GM18868 (cell line): ENCODE results near the gene MSH5.

Source experiments
- ATAC-seq: cut with Tn5 transposase; IDR thresholded peaks from one replicate; pipeline ENCODE4 v1.9.1; 2021; ENCODE audit warnings: mild to moderate bottlenecking, moderate library complexity; ENCODE audit not compliant: unreplicated experiment

Gene MSH5

DNA sequence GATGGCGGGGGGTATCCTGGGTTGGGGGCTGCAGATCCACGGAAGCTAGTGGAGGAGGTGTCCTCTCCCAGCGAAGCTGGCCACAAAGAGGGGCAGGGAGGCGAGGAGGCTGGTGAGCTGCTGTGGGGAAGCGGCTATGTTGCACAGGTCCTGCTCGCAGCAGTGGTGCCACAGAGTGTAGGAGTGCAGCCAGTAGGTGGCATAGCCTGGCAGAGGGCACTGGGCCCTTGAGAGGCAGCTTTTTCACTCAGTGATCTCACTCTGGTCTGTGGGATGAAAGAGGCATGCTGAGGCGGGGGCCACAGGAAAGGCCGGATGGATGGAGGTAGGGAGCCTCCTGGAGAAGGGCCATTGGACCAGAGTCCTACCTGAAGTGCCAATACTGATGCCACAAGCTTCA lies 27.5 kb upstream of the MSH5 start:
- ATAC-seq: no peak

DNA sequence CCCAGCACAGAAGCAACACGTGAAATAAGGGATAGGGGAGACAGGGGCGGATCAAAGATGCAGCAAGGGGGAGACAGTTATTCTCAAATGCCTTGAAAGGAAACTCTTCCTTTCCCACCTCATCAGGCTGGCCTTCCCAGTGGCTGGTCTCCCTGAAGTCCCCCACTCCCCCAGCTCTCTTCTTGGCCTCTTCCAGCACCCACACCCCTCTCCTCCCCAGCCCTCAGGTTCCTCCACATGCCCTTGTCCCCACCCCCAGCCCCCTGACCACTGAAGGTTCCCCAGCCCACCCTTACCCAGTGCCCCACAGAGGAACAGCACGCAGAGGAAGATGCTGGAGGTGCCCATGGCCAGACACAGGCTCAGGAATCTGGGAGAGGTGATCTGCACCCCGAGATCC lies 26.3 kb upstream of the MSH5 start:
- ATAC-seq: no peak

DNA sequence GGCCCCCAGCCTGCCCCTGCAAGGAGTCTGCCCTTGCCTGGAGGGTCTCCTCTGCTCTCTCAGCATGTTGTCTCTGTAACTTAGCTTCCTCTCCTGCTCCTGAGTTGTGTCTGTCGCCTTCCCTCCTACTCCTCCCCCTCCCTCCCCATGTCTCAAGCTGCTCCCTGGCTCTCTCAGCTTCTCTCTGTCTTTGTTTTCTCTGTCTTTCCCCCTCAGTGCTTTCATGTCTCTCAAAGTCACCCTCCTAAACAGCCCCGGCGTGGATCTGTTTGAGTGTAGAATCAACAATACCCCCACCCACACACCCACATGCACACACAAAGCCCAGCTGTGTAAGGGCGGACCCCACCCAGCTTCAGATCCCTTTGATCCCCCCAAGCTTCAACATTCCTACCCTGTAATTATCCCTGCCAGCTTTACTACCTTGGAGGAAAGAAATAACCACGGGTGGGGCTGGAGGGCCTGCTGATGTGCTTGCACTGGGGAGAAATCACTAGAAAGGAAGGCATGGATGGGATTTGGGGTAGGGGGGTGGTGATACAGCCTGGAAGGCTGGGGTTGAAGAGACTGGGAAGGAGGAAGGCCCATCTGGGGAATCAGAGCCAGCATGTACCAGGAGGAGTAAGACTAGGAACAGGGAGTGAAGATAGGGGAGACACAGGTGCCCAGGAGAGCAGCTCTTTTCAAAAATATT lies 25.7 kb upstream of the MSH5 start:
- ATAC-seq: no peak

DNA sequence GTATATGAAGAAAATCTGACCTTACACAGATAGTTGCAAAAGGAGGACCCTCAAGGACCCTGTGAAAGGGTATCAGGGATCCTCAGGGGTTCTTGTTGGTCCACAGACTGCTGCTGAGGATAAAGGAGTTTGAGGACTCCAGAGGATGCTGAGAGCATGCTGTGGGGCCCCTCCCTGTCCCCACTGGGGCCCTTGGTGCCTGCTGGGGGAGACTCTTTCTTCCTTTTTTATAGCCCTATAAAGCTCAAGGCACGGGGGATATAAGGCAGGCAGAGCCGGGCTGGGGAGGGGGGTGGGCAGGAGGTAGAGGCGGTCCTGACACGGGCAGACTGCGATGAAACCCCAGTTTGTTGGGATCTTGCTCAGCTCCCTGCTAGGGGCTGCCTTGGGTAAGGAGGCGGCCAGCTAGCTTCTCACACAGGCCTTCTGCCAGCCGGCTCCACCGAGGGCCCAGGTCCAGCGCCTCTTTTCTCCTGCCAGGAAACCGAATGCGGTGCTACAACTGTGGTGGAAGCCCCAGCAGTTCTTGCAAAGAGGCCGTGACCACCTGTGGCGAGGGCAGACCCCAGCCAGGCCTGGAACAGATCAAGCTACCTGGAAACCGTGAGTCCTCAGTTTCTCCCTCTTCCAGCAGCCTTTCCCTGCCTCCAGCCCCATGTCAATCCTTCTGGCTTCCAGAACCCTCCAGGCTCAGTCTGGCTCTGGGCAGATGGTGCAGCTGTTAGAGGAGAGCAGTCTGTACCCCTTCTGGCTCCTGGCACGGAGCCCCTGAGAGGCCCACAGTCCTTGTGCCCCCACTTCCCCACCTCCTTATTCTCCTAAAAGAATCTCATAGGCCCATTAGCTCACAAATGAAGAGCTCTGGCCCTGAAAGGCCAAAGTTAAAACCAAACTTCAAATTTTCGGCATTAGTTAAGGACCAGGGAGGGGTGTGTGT lies 24.5 kb upstream of the MSH5 start, which contains the start of gene LY6G6D:
TSS of gene LY6G6D (plus strand) at position 327 of the 937 bp plus-strand sequence. CDS start at position 335, 8 bp downstream.
- no peak for ATAC-seq

DNA sequence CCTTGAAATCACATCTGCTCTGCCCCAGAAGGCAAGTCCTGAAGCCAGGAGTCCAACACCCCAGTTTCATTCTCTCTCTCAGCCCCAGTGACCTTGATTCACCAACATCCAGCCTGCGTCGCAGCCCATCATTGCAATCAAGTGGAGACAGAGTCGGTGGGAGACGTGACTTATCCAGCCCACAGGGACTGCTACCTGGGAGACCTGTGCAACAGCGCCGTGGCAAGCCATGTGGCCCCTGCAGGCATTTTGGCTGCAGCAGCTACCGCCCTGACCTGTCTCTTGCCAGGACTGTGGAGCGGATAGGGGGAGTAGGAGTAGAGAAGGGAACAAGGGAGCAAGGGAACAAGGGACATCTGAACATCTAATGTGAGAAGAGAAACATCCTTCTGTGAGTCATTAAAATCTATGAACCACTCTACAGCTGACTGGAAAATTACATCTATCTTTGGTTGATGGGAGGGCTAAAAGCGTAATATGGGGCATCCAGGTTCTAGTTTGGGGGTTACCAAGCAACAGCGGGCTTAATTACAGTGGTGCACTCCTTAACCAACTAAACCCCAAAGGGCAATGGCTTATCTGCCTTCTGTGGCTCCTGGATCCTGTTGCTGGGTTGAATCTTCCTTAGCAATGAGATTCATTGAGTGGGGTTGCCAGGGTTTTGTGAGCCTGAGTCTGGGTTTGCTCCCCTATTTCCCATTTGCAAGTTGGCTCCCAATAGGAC lies 22.1 kb upstream of the MSH5 start:
- no peak for ATAC-seq

DNA sequence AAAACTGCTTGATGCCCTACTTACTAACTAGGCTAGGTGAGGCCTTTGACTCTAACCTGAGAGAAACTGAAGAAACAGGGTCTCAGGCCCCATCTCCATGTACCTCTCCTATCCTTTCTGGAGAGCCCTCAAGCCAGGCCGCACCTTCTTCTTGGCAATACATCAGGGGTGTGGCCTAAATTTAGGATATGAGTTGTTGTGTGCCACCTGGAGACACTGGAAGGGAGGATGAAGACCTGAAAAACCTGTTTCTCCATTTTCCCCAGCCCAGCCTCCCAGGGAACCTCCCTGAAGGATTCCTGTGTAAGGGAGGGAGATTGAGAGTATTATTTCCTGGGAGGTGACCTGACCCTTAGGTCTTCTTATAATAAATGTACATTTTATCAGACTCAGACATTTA lies 21.5 kb upstream of the MSH5 start:
- ATAC-seq: no peak

DNA sequence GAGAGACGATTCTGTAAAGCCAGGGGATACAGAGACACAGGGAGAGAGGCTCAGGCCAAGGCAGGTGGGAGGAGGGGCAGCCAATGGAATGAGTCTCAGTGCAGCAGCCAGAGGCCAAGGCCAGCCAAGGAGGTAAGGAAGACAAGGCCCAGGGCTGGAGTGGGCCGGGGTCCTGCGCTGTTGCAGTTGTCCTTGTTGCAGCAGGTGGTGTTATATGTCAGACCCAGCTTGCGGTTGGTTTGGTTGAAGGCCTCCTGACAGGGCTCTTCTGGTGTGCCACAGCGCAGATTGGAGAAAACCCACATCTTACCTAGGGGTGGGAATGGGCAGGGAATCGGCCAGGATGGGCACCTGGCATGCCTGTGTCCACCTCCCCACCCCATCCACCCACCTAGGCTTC lies 20.8 kb upstream of the MSH5 start:
- ATAC-seq: no peak

DNA sequence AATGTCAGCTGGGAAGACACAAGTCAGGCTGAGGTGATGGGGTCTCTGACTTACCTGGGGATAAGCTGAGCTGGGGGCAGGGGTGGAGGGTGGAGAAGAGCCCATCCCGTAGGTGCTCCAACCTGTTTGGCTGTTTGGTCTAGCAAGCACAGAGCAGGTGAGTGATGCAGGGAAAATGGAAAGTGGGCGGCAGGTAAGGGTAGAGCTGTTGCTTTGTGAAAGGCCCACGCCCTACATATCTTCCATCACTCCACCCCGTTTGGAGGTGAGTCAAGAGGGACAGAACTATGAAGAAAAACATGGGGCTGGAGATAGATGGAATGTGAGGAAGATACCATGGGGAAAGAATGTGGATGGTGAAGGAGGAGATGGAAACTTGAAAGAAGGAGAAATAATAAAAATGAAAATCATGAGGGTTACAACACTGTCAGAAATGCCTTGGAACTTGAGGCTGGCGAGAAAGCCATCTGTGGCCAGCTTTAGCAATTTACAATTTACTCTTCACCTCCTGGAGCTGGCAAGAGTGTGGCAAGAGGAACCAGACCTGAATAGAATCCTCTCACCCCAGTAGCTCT lies 19.5 kb upstream of the MSH5 start:
- no peak for ATAC-seq

DNA sequence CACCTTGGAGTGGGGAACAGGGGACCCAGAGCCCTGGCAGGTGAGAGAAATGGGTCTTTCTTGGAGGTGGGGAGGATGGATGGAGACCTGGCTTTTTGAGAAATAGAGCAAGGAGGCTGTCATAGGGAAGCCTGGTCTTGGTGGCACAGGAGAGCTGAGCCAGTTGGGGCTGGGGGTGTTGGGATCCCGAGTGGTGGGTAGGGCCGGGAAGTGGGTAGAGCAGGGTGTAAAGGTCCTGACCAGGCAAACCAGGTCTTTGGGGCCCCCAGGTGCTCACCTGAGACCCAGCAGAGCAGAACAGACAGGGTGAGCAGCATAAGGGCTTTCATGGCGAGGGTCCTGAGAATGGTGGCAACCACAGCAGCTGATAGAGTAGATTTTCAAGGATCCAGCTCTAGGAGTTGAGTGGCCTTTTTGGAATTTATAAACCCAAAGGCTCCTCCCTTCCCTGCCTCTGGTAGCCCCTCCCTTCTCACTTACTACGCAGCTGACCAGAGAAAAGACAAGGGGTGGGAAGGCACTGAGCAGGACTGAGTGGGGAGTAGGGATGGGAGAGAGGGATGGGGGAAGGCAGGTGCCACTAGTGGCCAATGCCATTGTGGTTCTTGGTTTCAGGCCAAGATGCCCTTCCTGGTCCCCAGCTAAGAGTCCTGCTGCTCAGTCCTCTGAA lies 18.3 kb upstream of the MSH5 start, which contains the start of gene LY6G6C:
TSS of gene LY6G6C (minus strand) at position 396 of the 670 bp plus-strand sequence. CDS start at position 329, 67 bp downstream.
- no peak for ATAC-seq

DNA sequence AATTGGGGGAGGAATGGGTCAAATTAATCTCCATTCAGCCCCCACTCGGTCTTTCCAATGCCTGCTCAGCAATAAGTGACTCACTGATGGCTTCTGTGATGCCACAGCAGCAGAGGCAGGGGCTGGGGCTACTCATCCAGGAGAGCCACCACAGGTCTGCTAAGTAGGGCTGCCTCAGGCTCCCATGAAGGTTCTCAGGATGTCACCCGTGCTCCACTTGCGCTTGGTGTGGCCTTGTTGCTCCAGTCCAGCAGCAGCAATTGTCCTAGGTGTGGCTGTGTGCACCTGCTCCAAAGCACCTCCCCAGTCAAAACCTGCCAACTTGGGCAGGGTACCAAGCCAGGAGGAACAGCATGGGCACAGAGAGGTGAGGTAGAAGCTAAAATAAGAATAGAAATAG lies 17.6 kb upstream of the MSH5 start:
- no peak for ATAC-seq

DNA sequence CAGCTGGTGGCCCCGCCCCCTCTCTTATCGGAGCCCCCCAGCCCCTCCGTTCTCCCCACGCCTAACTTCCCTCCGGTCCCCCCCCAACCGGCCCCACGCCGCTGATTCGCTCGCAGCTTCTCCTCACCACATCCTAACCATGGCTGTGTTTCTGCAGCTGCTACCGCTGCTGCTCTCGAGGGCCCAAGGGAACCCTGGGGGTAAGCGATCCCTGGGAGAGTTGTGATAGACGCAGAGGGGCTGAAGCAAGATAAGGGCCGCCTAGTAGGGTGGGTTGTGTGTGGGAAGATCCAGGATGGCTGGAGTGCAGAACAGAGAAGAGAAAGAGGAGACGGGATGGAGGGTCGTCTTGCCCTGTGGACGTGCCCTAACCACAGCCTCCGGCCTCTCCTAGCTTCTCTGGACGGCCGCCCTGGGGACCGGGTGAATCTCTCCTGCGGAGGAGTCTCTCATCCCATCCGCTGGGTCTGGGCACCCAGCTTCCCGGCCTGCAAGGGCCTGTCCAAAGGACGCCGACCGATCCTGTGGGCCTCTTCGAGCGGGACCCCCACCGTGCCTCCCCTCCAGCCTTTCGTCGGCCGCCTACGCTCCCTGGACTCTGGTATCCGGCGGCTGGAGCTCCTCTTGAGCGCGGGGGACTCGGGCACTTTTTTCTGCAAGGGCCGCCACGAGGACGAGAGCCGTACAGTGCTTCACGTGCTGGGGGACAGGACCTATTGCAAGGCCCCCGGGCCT lies 16.4 kb upstream of the MSH5 start, which contains the start of gene MPIG6B:
TSS of gene MPIG6B (plus strand) at position 129 of the 735 bp plus-strand sequence. CDS start at position 140, 11 bp downstream.
- ATAC-seq: no peak

DNA sequence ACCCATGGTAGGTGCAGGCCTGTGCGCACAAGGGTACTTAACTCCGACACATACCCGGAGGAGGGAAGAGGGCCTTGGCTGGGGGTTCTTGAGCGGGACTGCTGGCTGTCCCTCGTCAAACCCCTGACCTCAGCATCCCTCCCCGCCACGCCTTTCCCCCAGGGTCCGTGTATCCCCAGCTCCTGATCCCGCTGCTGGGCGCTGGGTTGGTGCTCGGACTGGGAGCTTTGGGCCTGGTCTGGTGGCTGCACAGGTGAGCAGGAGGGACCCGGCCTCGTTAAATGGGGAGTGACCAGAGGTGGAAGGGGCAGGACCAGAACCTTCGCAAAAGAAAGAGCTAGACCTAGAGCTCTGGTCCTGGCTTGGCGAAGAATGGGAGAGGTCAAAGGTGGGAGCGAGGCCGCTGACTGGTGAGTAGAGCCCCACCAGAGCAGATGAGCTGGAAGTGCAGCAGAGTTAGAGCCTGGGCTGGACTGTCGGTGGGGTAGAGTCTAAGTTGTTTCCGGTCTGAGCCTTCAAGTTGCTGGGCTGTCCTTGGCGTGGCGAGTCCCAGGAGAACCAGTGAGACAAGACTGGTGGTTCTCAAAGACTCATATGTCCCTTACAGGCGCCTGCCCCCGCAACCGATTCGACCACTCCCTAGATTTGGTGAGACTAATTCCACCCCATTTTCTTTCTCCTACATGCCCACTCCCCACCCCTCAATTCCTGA lies 15.7 kb upstream of the MSH5 start:
- ATAC-seq: no peak

DNA sequence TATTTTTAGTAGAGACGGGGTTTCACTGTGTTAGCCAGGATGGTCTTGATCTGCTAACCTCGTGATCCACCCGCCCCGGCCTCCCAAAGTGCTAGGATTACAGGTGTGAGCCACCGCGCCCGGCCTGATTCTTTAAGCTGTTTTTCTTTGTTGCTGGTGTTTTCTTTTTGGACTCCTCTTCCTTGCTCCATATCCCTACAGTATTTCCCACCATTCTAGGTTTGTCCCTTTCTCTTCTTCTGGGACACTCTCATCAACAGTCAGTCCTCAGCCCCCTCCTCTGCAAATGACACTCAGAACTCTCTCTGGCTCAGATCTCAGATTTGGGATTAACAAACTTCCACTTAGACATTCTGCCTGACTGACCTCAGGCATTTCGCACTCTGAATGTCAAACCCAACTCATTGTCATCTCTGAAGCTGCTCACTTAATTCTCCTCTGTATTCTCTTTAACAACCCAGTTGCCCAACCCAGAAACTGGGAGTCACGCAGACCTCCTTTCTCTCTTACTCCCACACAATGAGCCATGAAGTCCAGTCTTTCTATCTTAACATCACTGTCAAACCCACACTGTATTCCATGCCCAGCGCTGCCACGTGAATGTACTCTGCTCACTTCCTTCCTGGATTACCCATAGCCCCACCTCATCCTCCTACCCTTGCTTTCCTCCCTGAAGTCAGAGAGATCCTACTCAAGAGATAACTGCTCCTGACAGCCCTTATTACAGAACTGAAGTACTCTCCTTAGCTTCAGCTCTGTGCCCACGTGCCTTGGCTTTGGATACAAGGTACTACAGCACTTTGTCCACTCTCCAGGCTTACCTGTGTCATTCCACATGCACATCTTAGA lies 14.1 kb upstream of the MSH5 start:
- ATAC-seq: no peak

DNA sequence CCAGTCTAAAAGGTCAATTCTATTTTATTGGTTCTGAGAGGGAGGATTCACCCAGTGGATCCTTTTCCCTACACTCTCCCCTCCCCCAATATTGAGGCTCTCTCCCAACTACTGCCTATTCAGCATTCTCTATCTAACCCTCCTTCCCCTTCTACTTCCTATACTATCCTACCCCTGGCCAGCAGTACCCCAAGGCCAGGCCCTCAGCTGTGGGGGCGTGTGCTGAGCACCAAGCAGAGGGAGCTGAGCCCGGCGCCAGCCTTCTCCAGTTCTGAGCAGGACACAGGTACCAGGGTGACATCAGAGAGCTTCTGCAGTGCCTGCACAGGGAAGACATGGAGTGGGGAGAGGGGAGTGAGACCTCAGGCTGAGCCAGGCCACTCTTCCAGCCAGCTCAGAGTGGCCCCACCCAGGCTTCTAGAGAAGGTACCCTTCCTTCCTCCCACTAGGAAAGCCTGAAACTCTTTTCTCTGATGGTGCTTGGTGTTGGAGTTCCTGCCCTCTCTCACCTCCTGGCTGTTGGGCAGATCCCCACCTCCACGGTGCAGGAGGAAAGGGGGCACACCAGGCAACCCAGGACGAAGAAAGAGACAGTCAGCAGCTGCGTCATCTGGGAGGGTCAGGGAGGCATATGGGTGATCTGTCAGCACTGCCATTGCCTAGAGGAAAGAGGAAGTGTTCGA lies 12.6 kb upstream of the MSH5 start:
- ATAC-seq: no peak

DNA sequence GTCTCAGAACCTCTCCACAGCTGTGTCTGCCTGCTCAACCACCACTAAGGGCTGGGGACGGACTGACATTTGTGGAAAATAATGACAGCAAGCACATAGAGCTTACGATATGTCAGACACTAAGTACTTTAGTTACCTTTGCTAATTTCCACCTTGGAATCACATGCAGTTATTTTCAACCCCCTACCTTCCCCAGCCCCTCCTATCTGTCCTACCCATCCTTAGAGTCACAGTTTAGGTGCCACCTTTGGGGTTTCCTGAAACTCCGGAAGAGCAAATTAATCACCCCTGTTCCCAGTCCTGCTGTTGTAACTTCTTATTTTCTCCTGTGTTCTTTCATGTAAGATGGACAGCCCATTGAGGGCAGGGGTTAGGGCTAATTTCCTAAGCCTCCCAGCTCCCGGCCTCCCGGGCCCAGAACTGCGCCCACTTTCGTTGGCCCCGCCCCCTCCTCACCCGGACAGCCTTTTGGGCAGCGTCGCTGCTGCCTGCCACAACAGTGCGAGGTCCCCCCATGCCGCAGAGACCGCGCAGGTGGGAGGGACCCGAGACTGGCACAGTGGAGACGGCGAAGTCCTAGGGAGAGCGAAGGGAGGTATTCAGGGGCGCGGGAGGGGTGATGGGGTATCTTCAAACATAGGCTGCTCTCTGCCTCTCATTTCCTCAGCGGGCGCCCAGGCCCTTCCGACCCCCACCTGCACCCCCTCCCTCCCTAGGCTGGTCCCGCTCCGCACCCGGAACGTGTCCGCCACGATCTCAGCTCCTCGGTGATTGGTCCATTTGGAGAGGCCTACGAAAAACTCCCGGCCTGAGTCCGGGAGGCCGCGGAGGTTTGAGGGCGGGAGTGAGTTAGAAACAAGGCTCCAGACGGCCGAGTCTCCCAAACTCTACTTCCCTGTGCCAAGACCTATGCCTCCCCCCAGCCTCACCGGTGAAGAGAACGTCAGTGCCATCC lies 11.8 kb upstream of the MSH5 start:
- no peak for ATAC-seq

DNA sequence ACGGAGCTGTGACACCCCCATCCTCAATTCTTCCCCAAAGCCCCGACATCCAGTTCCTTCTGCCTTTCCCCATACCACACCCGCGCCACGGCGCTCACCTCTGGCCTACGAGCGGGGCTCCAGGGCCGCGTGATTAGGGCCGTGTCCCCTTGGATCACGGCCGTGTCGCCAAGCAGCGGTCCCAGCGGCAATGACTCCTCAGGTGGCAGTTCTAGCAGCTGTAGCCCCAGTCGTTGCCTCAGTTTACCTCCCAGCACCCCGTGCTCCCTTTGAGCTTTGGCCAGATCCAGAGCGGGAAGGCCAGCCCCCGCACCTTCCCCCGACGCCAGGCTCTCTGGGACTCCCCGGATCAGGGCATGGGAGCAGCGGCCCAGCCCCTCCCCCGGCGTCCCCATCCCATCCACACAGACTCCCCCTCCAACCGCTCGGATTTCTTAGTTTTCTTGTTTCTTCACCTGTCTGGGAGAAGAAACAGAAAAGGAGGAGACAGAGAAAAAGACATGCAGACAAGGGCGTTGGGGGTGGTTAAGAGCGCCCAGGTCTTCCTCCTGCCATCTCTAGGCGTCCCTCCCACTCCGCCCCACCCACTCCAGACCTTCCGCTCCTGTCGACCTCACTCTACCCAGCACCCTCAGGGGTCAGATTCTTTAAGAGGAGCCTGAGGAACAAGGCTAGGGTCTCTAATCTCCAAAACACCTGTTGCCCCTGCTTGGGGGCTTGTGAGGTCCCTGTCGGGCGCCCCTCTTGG lies 10.9 kb upstream of the MSH5 start, which contains the start of gene DDAH2:
TSS of gene DDAH2 (minus strand) at position 533 of the 748 bp plus-strand sequence. CDS start at position 395, 138 bp downstream.
- no peak for ATAC-seq
